ENCODE data around the gene DNALI1. TPM values are rescaled to one million over a fixed set of nuclear protein-coding genes. Genes with fewer than 3 reads are reported as not detected.

The DNALI1 gene
- total and polyA plus RNA-seq, 2 donors (not counting 3 experiments of a cell fraction or from before 2014, with no cell fraction given): 5.2 to 8.1 TPM

DNA sequence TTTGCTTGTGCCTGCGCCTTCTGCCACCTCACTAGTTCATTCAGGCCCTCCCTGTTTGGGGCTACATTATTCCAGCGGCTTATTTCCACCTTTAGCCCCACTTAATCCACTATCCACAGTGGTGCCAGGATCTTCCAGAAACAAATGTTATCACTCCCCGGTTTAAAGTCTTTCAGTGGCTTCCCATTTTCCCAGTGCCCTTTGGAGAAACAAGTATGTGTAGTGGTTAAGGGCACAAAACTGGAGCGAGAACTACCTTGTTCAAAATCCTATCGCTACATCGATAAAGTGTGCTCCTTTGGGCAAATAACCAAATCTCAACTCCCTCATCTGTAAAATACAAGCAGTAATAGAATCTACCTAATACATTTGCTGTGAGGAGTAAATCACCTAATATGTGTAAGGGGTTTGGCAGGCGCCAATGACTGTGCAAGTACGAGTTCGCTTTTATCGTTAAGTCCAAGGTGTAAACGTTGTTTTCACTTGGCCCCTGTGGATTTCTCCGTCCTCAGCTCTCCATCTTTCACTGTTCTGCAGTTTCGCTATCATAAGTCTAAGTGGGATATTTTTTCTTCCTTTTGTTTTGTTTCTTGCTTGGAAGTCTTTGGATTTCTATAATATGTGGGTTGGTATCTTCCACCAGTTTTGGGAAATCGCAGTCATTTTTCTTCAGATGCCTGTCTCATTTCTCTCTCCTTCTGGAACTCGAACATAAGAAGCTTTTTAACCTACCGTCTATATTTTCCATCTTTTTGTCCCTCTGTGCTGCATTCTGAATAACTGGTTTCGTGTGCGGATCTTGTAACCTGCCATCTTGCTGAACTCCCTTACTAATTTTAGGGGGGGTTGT, 41.3 kb upstream of the DNALI1 start:
- Histone ChIP-seq H3K9me3 (replicated peaks; ENCODE audit: control insufficient read depth, insufficient read depth, low read length) (no peaks in the 10 kb centered on the region), H3K36me3 (ENCODE audit: control insufficient read depth in 2 of 2, extremely low read depth in 1 of 2, insufficient read depth in 2 of 2, low read length in 2 of 2) (peaks cover 3 to 5% of the 10 kb centered on the region in 2 experiments), H3K4me2 (ENCODE audit: insufficient read depth, low read length) (peak overlapping the region; percentile 97), H2AFZ (ENCODE audit: low read depth, low read length) (peak overlapping the region; percentile 99), H3K79me2 (ENCODE audit: control insufficient read depth, insufficient read depth, low read length) (peaks cover 18% of the 10 kb centered on the region), H3K27me3 (ENCODE audit: control insufficient read depth in 2 of 2, insufficient read depth in 2 of 2, low read length in 2 of 2) (no peaks in the 10 kb centered on the region), H3K4me1 (ENCODE audit: control insufficient read depth, extremely low read depth, insufficient read depth, low read length) (peaks cover 15% of the 10 kb centered on the region), H3K4me3 (replicated peaks in 1 of 3; ENCODE audit: insufficient read depth in 1 of 3, low read depth in 1 of 3, low read length in 3 of 3) (peak overlapping the region; percentile 72 to 81 (median 80)), H3K27ac (ENCODE audit: insufficient read depth, low read depth, low read length) (peak overlapping the region; percentile 87), H3K9me1 (replicated peaks; ENCODE audit: control insufficient read depth, extremely low read depth, insufficient read depth, low read length) (no peaks in the 10 kb centered on the region), H3K9ac (replicated peaks; ENCODE audit: extremely low read depth, insufficient read depth, low read length) (peak overlapping the region; percentile 93), H4K20me1 (replicated peaks; ENCODE audit: control insufficient read depth, extremely low read depth, insufficient read depth, low read length) (no peaks in the 10 kb centered on the region)
- CTCF ChIA-PET: interaction anchor here (0.7 to 2.5 kb wide), 32 partner anchors 9 to 1320 kb away, joined by 3 to 26 read pairs (median 6); partner anchors contain the start of genes DNALI1 and SNIP1
- FAIRE-seq (no peak), DNase-seq (ENCODE audit: low read depth, low spot score) (no peak)
- BruUV-seq (replicated peaks): TSS peak; percentile 95
- POLR2A ChIA-PET: interaction anchor here (0.6 to 1.1 kb wide), 2 partner anchors 9 to 38 kb away, joined by 3 to 5 read pairs; partner anchors contain the start of gene SNIP1
- intact Hi-C loops (cut with micrococcal nuclease) (loop anchor here (2.0 kb wide), 1 partner anchor 37 kb away; no protein-coding TSS in a partner anchor), dilution Hi-C loops (cut with MboI; ENCODE audit: extremely low pct_ligation_motif_present, low sequenced_read_pairs) (no loop called here)
- TF ChIP-seq POLR2A (IDR thresholded peaks at IDR 0.05; ENCODE audit: low read depth, low read length) (no peak), EZH2 (IDR thresholded peaks at IDR 0.05; ENCODE audit: borderline replicate concordance, low read depth, low read length, severe bottlenecking) (no peak), GATA2 (IDR thresholded peaks at IDR 0.05; ENCODE audit: insufficient read depth, insufficient read length, low read depth, low read length) (no peak), JUN (IDR thresholded peaks at IDR 0.05; ENCODE audit: borderline replicate concordance, insufficient read depth, insufficient read length, low read depth) (no peak), FOS (IDR thresholded peaks at IDR 0.05; ENCODE audit: borderline replicate concordance, insufficient read depth, low read length) (no peak), POLR2AphosphoS5 (IDR thresholded peaks at IDR 0.05; ENCODE audit: insufficient read depth, low read depth, low read length) (no peak), MYC (IDR thresholded peaks at IDR 0.05; ENCODE audit: low read depth, low read length) (no peak)
- TF ChIP-seq, protein P1, sequence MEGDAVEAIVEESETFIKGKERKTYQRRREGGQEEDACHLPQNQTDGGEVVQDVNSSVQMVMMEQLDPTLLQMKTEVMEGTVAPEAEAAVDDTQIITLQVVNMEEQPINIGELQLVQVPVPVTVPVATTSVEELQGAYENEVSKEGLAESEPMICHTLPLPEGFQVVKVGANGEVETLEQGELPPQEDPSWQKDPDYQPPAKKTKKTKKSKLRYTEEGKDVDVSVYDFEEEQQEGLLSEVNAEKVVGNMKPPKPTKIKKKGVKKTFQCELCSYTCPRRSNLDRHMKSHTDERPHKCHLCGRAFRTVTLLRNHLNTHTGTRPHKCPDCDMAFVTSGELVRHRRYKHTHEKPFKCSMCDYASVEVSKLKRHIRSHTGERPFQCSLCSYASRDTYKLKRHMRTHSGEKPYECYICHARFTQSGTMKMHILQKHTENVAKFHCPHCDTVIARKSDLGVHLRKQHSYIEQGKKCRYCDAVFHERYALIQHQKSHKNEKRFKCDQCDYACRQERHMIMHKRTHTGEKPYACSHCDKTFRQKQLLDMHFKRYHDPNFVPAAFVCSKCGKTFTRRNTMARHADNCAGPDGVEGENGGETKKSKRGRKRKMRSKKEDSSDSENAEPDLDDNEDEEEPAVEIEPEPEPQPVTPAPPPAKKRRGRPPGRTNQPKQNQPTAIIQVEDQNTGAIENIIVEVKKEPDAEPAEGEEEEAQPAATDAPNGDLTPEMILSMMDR (IDR thresholded peaks at IDR 0.05; ENCODE audit: extremely low read depth in 1 of 2, insufficient read depth in 1 of 2, low read depth in 1 of 2, low read length in 2 of 2): no peak
- TF ChIP-seq, protein P2, sequence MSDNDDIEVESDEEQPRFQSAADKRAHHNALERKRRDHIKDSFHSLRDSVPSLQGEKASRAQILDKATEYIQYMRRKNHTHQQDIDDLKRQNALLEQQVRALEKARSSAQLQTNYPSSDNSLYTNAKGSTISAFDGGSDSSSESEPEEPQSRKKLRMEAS (IDR thresholded peaks at IDR 0.05; ENCODE audit: insufficient read depth, insufficient read length): no peak
